GM12801 (cell line): ENCODE results near the gene STK11IP.

Experiments used
- TF ChIP-seq, protein P1 (sequence below): IDR thresholded peaks from one replicate; pipeline ENCODE4 v1.5.1; 2011; ENCODE audit warnings: control low read depth; ENCODE audit not compliant: insufficient read length; ENCODE audit errors: extremely low read depth

STK11IP gene

GRCh38 chr2:219598308-219599078 is 836 bp downstream of the STK11IP start:
- TF ChIP-seq, protein P1, sequence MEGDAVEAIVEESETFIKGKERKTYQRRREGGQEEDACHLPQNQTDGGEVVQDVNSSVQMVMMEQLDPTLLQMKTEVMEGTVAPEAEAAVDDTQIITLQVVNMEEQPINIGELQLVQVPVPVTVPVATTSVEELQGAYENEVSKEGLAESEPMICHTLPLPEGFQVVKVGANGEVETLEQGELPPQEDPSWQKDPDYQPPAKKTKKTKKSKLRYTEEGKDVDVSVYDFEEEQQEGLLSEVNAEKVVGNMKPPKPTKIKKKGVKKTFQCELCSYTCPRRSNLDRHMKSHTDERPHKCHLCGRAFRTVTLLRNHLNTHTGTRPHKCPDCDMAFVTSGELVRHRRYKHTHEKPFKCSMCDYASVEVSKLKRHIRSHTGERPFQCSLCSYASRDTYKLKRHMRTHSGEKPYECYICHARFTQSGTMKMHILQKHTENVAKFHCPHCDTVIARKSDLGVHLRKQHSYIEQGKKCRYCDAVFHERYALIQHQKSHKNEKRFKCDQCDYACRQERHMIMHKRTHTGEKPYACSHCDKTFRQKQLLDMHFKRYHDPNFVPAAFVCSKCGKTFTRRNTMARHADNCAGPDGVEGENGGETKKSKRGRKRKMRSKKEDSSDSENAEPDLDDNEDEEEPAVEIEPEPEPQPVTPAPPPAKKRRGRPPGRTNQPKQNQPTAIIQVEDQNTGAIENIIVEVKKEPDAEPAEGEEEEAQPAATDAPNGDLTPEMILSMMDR: no peak

- TF ChIP-seq, protein P1: no peak
Measured at GRCh38 chr2:219603771-219604170, 6.1 kb downstream of the STK11IP start.

GRCh38 chr2:219605607-219605954 is 7.9 kb downstream of the STK11IP start:
- TF ChIP-seq, protein P1: no peak

DNA sequence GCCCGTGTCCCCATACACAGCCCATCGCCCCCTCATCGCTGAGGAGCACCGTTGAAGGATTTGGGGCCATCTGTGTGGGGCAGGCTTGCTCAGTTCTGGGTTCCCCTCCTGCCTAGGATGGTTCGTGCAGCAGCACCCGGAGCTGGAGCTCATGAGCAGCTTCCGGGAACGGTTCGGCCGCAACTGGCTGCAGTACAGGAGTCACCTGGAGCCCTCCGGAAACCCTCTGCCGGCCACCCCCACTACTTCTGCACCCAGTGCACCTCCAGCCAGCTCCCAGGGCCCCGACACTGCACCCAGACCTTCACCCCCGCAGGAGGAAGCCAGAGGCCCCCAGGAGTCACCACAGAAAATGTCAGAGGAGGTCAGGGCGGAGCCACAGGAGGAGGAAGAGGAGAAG is 10.3 kb downstream of the STK11IP start:
- TF ChIP-seq, protein P1: no peak

DNA sequence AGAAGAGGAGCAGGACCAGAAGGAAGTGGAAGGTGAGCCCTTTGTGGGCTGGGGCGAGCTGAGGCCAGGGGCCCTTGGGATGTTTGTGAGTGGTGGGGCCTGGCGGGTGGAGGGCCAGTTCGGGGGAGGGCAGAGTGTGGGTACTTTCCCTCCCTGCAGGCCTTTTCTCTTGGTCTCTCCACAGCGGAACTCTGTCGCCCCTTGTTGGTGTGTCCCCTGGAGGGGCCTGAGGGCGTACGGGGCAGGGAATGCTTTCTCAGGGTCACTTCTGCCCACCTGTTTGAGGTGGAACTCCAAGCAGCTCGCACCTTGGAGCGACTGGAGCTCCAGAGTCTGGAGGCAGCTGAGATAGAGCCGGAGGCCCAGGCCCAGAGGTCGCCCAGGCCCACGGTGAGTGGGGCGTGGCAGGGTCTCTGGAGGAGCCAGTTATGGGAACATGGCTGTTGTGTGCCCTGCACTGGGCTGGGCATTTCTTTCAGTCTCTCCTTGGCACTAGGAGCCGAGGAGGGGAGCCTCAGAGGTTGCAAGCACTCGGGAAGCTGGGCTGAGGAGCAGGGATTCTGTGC is 10.8 kb downstream of the STK11IP start:
- TF ChIP-seq, protein P1: no peak

GRCh38 chr2:219609149-219609750 is 11.6 kb downstream of the STK11IP start:
- TF ChIP-seq, protein P1: no peak

- TF ChIP-seq, protein P1: no peak
Measured at GRCh38 chr2:219611306-219611705, 13.6 kb downstream of the STK11IP start.
